ENCODE results near the gene MFAP4. TPM values are rescaled to one million over a fixed set of nuclear protein-coding genes. Genes with fewer than 3 reads are reported as not detected.
"Not testable (repeated sequence)": the region's sequence is repeated elsewhere in the genome, so short reads cannot be mapped to it uniquely, and the experiment has no call there.

MFAP4 gene
- total RNA-seq, 4 donors from 2014 or later, result 127 to 315 (median 226) TPM

GRCh38 chr17:19357761-19358160, 29.2 kb downstream of the MFAP4 start:
- 85% methylated on average over 6 of the region's 7 CpGs for WGBS
- H3K36me3 ChIP-seq, result peaks cover 0 to 22% (median 6%) of the 10 kb centered on the region in 4 donors
- no peak for DNase-seq (ENCODE audit: extremely low spot score)

GRCh38 chr17:19357351-19357750, 29.6 kb downstream of the MFAP4 start:
- intact Hi-C loops (cut with DNase I), result no loop called here
- no peak for DNase-seq (ENCODE audit: extremely low spot score)
- Histone ChIP-seq H3K9me3 (no peaks in the 10 kb centered on the region), H3K27me3 (no peaks in the 10 kb centered on the region), H3K4me3 (no peak overlapping the region), H3K27ac (replicated peaks in 1 of 4) (no peak overlapping the region), H3K4me1 (peaks cover 7 to 13% (median 12%) of the 10 kb centered on the region in 4 donors), H3K36me3 (peaks cover 0 to 22% (median 6%) of the 10 kb centered on the region in 4 donors)
- TF ChIP-seq POLR2AphosphoS5 (IDR thresholded peaks at IDR 0.05), result no peak
- no peak for TF ChIP-seq POLR2A (IDR thresholded peaks at IDR 0.05; ENCODE audit: low read depth)
- no peak for TF ChIP-seq EP300 (IDR thresholded peaks at IDR 0.05)
- TF ChIP-seq CTCF (IDR thresholded peaks at IDR 0.05), result no peak
- 84% methylated on average over 7 of the region's 7 CpGs for WGBS

More at GRCh38 chr17:19357761-19358160, 29.2 kb downstream of the MFAP4 start:
- Histone ChIP-seq H3K27ac (replicated peaks in 1 of 4) (no peak overlapping the region), H3K27me3 (no peaks in the 10 kb centered on the region), H3K4me3 (no peak overlapping the region), H3K4me1 (peaks cover 7 to 13% (median 12%) of the 10 kb centered on the region in 4 donors), H3K9me3 (no peaks in the 10 kb centered on the region)
- intact Hi-C loops (cut with DNase I), result no loop called here
- no peak for TF ChIP-seq EP300 (IDR thresholded peaks at IDR 0.05)
- TF ChIP-seq CTCF (IDR thresholded peaks at IDR 0.05), result no peak
- no peak for TF ChIP-seq POLR2AphosphoS5 (IDR thresholded peaks at IDR 0.05)

- no peak for DNase-seq (ENCODE audit: extremely low spot score)
These were observed 32.2 kb downstream of the MFAP4 start for GRCh38 chr17:19354748-19355147.

GRCh38 chr17:19353401-19353800, 33.6 kb downstream of the MFAP4 start:
- H3K36me3 ChIP-seq, result peaks cover 0 to 17% (median 5%) of the 10 kb centered on the region in 4 donors
- DNase-seq (ENCODE audit: extremely low spot score); H3K27ac ChIP-seq (replicated peaks in 1 of 4); H3K4me1 ChIP-seq; intact Hi-C loops (cut with DNase I); H3K9me3 ChIP-seq; H3K27me3 ChIP-seq; H3K4me3 ChIP-seq: not testable (repeated sequence)
- 96% methylated on average over 11 of the region's 11 CpGs for WGBS

More at GRCh38 chr17:19354748-19355147, 32.2 kb downstream of the MFAP4 start:
- Histone ChIP-seq H3K9me3 (no peaks in the 10 kb centered on the region), H3K4me1 (no peaks in the 10 kb centered on the region), H3K27me3 (no peaks in the 10 kb centered on the region), H3K27ac (replicated peaks in 1 of 4) (no peak overlapping the region), H3K4me3 (no peak overlapping the region), H3K36me3 (peaks cover 0 to 19% (median 6%) of the 10 kb centered on the region in 4 donors)
- 94% methylated on average over 6 of the region's 6 CpGs for WGBS
- intact Hi-C loops (cut with DNase I), result no loop called here
- TF ChIP-seq CTCF (IDR thresholded peaks at IDR 0.05), result no peak
- no peak for TF ChIP-seq POLR2AphosphoS5 (IDR thresholded peaks at IDR 0.05)
- TF ChIP-seq POLR2A (IDR thresholded peaks at IDR 0.05; ENCODE audit: low read depth), result no peak
- TF ChIP-seq EP300 (IDR thresholded peaks at IDR 0.05), result no peak

GRCh38 chr17:19348806-19349205, 38.2 kb downstream of the MFAP4 start:
- 97% methylated on average over 9 of the region's 9 CpGs for WGBS
- H3K27me3 ChIP-seq, result no peaks in the 10 kb centered on the region
- TF ChIP-seq CTCF (IDR thresholded peaks at IDR 0.05) (no peak), EP300 (IDR thresholded peaks at IDR 0.05) (no peak), POLR2A (IDR thresholded peaks at IDR 0.05; ENCODE audit: low read depth) (no peak), POLR2AphosphoS5 (IDR thresholded peaks at IDR 0.05) (no peak)
- intact Hi-C loops (cut with DNase I), result no loop called here
- peaks cover 29 to 41% (median 36%) of the 10 kb centered on the region in 4 donors for H3K4me1 ChIP-seq
- H3K36me3 ChIP-seq, result no peaks in the 10 kb centered on the region
- no peak overlapping the region for H3K4me3 ChIP-seq
- H3K9me3 ChIP-seq, result no peaks in the 10 kb centered on the region
- H3K27ac ChIP-seq (replicated peaks in 1 of 4), result no peak overlapping the region
- DNase-seq (ENCODE audit: extremely low spot score), result no peak

All from esophagus muscularis mucosa (tissue), 4 donors.